NCI-H2171 treated with DMSO at 0.1 percent for 48 hours (cell line): ENCODE results near the gene ANKRD13B.
"Not testable (repeated sequence)": the region's sequence is repeated elsewhere in the genome, so short reads cannot be mapped to it uniquely, and the experiment has no call there.

Experiments used
- DNase-seq: peaks from one replicate; lab custom pipeline; 2025; lab: John Stamatoyannopoulos, UW

The ANKRD13B gene

DNA sequence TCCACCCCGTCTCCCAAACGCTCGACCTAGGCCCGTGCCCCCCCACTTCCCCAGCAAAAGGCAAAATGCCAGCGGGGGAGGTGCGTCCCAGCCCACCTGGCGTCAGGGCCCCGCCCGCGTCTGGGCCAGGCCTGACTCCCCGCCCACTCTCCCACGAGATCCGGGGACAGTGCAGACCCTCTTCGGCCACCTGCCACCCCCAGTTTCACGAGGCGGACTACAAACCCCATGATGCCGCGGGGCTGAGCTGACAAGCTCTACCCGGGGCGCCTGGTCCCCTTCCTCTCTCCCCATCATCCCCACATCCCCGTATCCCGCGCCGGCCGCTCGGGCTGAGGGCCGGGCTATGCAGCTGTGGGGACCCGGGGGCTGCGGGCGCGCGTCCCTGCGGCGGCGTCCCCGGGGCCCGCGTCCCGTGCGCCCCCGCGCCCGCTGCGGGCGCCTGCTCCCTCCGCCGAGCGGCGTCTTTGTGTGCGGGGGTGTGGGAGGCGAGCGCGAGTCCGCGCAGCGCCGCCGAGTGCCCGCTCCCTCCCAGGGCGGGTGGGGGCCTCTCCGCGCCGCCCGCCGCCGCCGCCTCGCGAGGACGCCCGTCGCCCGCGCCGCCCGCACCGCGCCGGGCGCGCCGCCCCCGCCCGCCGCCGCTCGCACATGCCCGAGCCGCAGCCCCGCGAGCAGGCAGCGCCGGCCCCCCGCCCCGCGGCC, at the start of gene ANKRD13B:
Gene ANKRD13B, plus strand, starts transcription at position 283 of the 702 bp plus-strand sequence. CDS start 490 bp downstream, outside the sequence.
- DNase-seq = peak; percentile 87

- no peak for DNase-seq
Measured at GRCh38 chr17:29544066-29544465, 48.9 kb upstream of the ANKRD13B start.

DNA sequence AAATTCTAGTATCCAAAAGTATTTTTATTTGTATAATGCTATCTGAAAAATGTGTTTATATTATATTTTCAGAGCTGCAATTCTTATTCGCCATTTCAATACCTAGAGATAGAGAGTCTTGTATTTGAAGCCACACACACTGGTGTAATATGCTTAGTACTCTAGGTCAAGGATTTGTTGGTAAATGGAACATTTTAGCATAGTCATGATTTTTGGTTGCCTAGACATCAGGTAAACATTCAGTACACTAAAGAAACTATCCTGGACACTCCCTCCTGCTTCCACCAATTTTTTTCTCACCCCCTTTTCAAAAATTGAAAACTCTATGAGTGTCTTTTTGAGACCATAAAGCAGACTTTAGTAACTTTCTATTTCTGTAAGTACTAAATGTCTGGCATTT, 46.8 kb upstream of the ANKRD13B start:
- no peak for DNase-seq

DNA sequence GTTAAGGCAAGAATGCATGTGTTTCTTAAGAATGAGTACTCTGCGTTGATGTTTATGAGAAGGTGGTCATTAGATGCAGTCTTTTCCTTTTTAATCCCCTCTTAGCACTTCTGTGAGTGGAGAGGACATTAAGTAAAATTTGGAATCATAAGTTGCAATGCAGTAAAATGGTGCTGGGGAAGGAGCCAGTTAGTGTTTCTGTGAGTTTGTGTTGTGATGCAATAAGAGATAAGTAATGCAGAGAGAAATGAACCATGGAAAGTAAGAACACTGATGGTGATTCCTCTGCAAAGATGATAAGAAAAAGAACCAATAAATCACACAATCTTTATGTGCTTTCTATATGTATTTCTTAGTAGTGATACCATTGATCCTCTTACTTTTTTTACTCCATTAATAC, 46.1 kb upstream of the ANKRD13B start:
- no peak for DNase-seq

DNA sequence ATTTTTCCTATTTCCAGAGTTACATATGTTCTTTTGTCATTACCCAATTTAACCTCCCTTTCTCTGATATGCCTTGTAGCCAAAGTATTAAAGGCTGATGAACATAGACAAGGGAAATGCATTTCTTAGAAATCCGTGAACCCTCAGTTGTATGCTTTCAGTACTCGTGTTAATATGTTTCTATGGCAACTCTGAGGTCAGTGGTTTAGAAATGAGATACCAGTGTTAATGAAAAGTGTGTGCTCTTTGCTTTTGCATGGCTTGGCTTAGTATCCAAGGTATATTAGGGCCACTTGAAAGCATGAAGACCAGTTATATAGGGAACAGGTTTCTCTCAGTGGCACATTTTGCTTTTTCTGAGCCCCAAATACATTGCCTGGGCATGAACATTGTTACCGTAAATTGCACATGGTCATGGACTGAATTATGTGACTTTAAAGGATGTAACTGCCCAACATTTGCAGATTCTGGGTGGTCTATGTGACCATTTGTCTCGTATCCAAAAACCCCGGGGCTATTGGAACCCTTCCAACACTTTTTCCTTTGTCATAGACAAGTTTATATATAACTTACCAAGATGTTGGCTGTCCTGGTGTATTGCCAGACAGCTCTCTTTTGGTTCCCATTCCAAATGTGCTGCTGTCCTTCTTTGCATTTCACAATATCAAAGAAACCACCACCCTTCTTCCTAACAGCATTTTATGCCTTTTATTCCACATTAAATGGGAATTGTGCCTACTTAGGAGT, 43.6 kb upstream of the ANKRD13B start:
- DNase-seq = no peak

GRCh38 chr17:29555840-29556239, 37.1 kb upstream of the ANKRD13B start:
- no peak for DNase-seq

GRCh38 chr17:29557085-29557738, 35.7 kb upstream of the ANKRD13B start:
- no peak for DNase-seq

DNA sequence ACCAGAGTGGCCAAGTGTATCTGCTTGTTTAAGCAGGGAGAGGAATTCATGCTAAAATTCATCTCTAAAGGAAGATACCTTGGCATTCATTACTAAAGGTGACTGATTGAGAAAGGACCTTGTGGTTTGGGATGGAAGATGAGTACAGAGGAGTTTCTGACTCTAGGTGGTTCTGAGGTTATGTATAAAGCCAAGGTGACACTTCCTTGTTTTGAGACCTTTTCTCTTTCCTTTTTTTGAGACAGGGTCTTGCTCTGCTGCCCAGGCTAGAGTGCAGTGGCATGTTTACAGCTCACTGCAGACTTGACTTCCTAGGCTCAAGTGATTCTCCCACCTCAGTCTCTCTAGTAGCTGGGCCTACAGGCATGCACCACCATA, 35.2 kb upstream of the ANKRD13B start:
- no peak for DNase-seq

- DNase-seq = not testable (repeated sequence)
Measured at GRCh38 chr17:29558139-29558538, 34.8 kb upstream of the ANKRD13B start.

GRCh38 chr17:29559640-29560039, 33.3 kb upstream of the ANKRD13B start:
- no peak for DNase-seq

- DNase-seq = peak; percentile 92
Measured at GRCh38 chr17:29560316-29560715, 32.6 kb upstream of the ANKRD13B start.

GRCh38 chr17:29561554-29562517, 31.1 kb upstream of the ANKRD13B start:
- DNase-seq = no peak

- no peak for DNase-seq
Measured at GRCh38 chr17:29562615-29563014, 30.3 kb upstream of the ANKRD13B start.

- DNase-seq = no peak
Measured at GRCh38 chr17:29563816-29564215, 29.1 kb upstream of the ANKRD13B start.

- peak; percentile 63 for DNase-seq
Measured at GRCh38 chr17:29565643-29566472, 27.1 kb upstream of the ANKRD13B start.

DNA sequence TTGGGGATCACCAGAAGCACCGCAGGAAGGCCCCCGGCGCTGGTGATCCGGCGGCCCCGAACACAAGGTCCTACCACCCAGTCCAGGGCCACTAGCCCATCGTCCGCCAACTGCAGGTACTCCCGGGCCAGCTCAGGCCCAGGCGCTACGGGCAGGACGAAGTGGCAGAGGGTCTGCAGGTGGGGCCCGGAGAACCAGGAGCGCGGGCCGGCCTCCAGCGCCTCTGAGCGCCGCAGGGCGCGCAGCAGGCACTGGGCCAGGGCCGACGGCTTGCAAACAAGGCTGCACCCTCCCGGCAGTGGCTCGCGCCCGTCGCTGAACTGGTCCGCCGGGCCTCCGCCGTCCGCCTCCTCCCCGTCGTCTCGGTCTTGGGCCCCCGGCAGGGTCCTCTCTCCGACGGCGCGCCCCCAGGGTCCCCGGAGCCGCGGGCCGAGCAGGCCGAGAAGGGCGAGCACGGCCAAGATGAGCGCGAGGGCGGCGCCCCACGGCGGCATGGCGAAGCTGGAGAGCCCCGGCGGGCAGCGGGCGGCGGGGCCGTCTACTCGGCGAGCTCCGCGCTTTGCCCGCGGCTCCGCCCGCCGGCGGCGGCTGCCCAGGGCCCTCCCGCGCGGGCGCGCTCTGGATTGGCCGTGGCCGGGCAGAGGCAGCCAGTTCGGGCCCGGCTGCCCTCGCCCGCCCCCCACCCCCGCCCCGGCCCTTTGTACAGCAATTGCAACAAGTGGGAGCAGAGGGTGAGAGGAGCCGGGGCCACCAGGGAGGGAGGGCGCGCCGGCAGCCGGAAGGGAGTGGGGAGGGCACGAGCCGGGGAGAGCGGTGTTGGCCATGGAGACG, 26.2 kb upstream of the ANKRD13B start, which contains the start of gene ABHD15:
Gene ABHD15, minus strand, starts transcription at position 565 of the 831 bp plus-strand sequence. Its CDS starts 71 bp downstream, at position 494.
- DNase-seq = peak; percentile 57

DNA sequence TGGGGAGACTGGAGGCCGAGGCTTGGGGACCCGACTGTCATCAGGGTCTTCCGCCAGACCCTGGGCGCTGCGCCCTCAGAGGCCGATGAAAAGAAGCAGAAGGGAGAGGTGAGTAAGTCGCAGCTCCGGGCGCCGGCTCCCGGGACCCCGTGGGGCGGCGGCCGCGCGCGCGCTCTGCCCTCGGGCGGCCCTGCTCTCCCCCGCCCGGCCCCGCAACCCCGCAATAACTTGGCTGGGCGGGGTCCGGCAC, 25.7 kb upstream of the ANKRD13B start:
- no peak for DNase-seq

DNA sequence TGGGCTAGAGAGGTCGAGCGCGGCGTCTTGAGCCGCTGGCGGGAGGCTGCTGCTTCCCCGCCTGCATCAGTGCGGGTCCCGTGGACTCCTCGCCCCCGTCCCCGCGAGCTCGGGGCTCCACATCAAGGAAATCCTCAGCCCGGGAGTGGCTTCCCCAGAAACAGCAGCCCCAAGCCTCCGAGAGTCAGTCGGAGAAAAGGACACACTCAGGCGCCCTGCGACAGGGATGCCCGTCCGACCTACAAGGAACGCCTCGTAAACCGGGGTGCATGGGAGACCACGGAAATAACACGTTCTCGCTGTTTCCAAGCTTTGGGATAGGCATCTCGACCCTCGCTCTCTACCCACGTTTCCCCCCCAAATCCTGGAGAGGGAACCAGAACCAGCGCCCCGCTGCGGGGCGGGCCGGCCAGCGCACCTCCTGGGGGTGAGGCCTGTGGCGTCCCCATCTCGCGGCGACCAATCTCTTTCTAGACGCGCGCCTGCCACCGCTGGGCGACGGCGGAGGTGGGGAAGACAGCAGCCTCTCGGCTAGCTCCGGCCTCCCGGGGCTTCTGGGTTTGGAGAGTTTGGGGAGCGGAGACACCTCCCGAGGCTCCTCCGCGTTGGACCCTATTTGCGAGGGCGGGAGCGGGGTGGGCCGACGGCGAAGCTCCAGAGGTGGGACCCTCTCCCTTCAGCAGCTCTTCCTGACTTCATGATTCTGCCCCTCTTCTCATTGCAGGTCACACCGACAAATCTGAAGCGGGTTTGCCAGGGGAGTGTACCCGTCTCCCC, 25.2 kb upstream of the ANKRD13B start:
- DNase-seq = peak; percentile 80
